Measurements from ENCODE around the gene SPATA3. TPM values are rescaled to one million over a fixed set of nuclear protein-coding genes. Genes with fewer than 3 reads are reported as not detected.

The SPATA3 gene
- total and polyA plus RNA-seq, 2 of the 8 experiments (the other 6 are each of a cell fraction or from before 2014, with no cell fraction given), result not detected

DNA sequence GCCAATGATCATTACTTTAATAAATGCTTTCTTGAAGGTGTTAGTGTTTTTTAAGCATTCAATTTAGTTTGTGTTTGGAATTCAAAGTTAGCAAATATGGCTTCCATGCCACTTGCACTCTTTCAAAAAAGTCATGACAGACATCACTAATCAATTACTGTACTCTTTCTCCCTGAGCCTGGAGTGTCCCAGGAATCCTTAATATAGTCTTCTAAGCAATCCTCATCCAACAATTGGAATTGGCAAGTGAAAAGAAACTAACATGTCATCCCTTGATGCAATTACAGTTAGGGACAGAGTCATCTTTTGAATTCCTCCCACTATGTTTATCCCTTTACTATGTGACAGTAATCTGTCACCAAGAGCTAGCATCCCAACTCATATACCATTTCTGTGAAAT is 41.2 kb upstream of the SPATA3 start:
- no peak overlapping the region for H3K14ac ChIP-seq (ENCODE audit: insufficient read length)
- peaks cover 0 to 5% (median 2%) of the 10 kb centered on the region in 4 experiments; a peak in 4 of 7 replicates for H3K27me3 ChIP-seq (replicated peaks in 1 of 4; ENCODE audit: control insufficient read depth in 3 of 4, extremely low read depth in 1 of 4, insufficient read depth in 3 of 4, low read length in 3 of 4)
- FAIRE-seq (no peak), DNase-seq (ENCODE audit: low read depth in 1 of 2, low spot score in 2 of 2) (no peak)
- H3K36me3 ChIP-seq (ENCODE audit: control insufficient read depth in 2 of 4, insufficient read depth in 4 of 4, low read length in 3 of 4), result no peaks in the 10 kb centered on the region
- H4K8ac ChIP-seq (ENCODE audit: extremely low read depth, insufficient read depth, low read length), result no peak overlapping the region
- no peaks in the 10 kb centered on the region for H4K20me1 ChIP-seq (replicated peaks in 1 of 2; ENCODE audit: control insufficient read depth in 1 of 2, insufficient read depth in 2 of 2, low read length in 2 of 2)
- no peak overlapping the region for H2BK120ac ChIP-seq (replicated peaks; ENCODE audit: low read depth, low read length)
- H3K23me2 ChIP-seq (ENCODE audit: low read depth, low read length), result peaks cover 3% of the 10 kb centered on the region; the same call in 1 of the 2 replicates
- H2BK12ac ChIP-seq (ENCODE audit: low read depth, low read length), result no peak overlapping the region
- no peak overlapping the region for H2BK15ac ChIP-seq (ENCODE audit: low read length)
- no peak overlapping the region for H3K4me2 ChIP-seq (ENCODE audit: insufficient read depth in 1 of 2, low read depth in 2 of 2, low read length in 2 of 2)
- no peak overlapping the region for H3K9ac ChIP-seq (replicated peaks in 1 of 4; ENCODE audit: extremely low read depth in 1 of 4, low read depth in 3 of 4, low read length in 3 of 4)
- no peak overlapping the region for H3K4ac ChIP-seq (replicated peaks; ENCODE audit: insufficient read length, low read depth, low read length)
- CTCF ChIA-PET (ENCODE audit: partially characterized antibody), result interaction anchor here (0.7 to 1.5 kb wide), 3 partner anchors 30 to 130 kb away, joined by 3 to 4 read pairs (median 3); no protein-coding TSS in a partner anchor
- no peaks in the 10 kb centered on the region for H3K9me3 ChIP-seq (ENCODE audit: insufficient read depth in 2 of 2, low read depth in 1 of 2, low read length in 1 of 2)
- no peak overlapping the region for H2AK5ac ChIP-seq (ENCODE audit: low read depth, low read length)
- no peak overlapping the region for H2BK5ac ChIP-seq (ENCODE audit: low read depth, low read length)
- no peak overlapping the region for H4K91ac ChIP-seq (replicated peaks; ENCODE audit: insufficient read length, low read length)
- POLR2A ChIA-PET (ENCODE audit: partially characterized antibody), result interaction anchor here (1.1 kb wide), 1 partner anchor 29 kb away, joined by 6 read pairs; no protein-coding TSS in a partner anchor
- no peaks in the 10 kb centered on the region for H3K79me1 ChIP-seq (ENCODE audit: low read depth, low read length)
- peaks cover 0 to 3% (median under 1%) of the 10 kb centered on the region in 4 experiments; a peak in 3 of 7 replicates for H3K4me1 ChIP-seq (replicated peaks in 1 of 4; ENCODE audit: control insufficient read depth in 3 of 4, insufficient read depth in 4 of 4, low read length in 3 of 4)
- H3K4me3 ChIP-seq (ENCODE audit: extremely low read depth in 1 of 4, insufficient read depth in 2 of 4, low read depth in 3 of 4, low read length in 4 of 4), result no peak overlapping the region
- H3K27ac ChIP-seq (ENCODE audit: low read depth, low read length), result no peak overlapping the region
- H2AFZ ChIP-seq (ENCODE audit: low read length), result no peak overlapping the region
- no peak overlapping the region for H3K18ac ChIP-seq (ENCODE audit: extremely low read depth, low read length)
- no peaks in the 10 kb centered on the region for H3K79me2 ChIP-seq (ENCODE audit: control insufficient read depth in 1 of 2, insufficient read depth in 2 of 2, low read length in 2 of 2)
- no peak overlapping the region for H4K5ac ChIP-seq (ENCODE audit: insufficient read length, low read depth, low read length)
- no peak overlapping the region for H3K56ac ChIP-seq (replicated peaks; ENCODE audit: insufficient read length, low read depth, low read length)
- no peak overlapping the region for H2BK20ac ChIP-seq (ENCODE audit: low read length)
- H3K23ac ChIP-seq (ENCODE audit: insufficient read length), result no peak overlapping the region
- no peak for TF ChIP-seq RAD21 (IDR thresholded peaks at IDR 0.05 in 1 of 2, conservative IDR thresholded peaks at IDR 0.05 in 1 of 2; ENCODE audit: low read depth in 2 of 2, low read length in 2 of 2)
- no peak for TF ChIP-seq CTBP2 (IDR thresholded peaks at IDR 0.05; ENCODE audit: borderline replicate concordance, insufficient read depth, insufficient read length, low read length)
- TF ChIP-seq, protein P1, sequence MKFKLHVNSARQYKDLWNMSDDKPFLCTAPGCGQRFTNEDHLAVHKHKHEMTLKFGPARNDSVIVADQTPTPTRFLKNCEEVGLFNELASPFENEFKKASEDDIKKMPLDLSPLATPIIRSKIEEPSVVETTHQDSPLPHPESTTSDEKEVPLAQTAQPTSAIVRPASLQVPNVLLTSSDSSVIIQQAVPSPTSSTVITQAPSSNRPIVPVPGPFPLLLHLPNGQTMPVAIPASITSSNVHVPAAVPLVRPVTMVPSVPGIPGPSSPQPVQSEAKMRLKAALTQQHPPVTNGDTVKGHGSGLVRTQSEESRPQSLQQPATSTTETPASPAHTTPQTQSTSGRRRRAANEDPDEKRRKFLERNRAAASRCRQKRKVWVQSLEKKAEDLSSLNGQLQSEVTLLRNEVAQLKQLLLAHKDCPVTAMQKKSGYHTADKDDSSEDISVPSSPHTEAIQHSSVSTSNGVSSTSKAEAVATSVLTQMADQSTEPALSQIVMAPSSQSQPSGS (IDR thresholded peaks at IDR 0.05; ENCODE audit: low read length), result no peak
- TF ChIP-seq TAF7 (optimal IDR thresholded peaks at IDR 0.05; ENCODE audit: borderline replicate concordance, low read depth, low read length), result no peak
- TF ChIP-seq CBX8 (IDR thresholded peaks at IDR 0.05; ENCODE audit: borderline replicate concordance, low read depth, low read length), result no peak
- TF ChIP-seq TCF12 (IDR thresholded peaks at IDR 0.05; ENCODE audit: low read depth, low read length), result no peak
- no peak for TF ChIP-seq SUZ12 (IDR thresholded peaks at IDR 0.05; ENCODE audit: low read length)
